ENCODE measurements around the gene MGP.
A peak's percentile ranks its signal among the peaks of the same experiment; 100 is the strongest.

The MGP gene

DNA sequence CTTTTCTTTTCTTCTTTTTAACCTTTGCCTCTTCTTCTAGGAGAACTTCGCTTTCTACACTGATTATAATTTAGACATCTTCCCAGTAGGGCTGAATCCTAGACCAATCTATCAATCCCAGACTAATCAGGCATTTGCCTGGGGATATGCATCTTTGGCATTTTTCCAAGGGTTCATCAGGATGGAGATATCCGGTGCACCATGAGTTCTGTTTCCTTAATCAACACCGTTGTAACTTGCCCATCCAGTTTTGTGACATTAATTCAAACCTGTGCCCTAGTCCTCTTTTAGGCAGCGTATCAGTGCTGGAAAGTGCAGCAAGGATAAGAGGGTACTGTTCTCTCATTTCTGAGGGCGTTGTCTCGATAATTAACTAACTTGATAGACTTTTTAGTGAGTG is 617 bp upstream of the MGP start (continued):
- TF ChIP-seq TOX (CRISPR knock-in tag; IDR thresholded peaks at IDR 0.05; ENCODE audit: borderline replicate concordance) = no peak
- no peak for TF ChIP-seq CSDC2 (CRISPR knock-in tag; IDR thresholded peaks at IDR 0.05)
- TF ChIP-seq TCF4 (CRISPR knock-in tag; IDR thresholded peaks at IDR 0.05; ENCODE audit: borderline replicate concordance) = no peak
- TF ChIP-seq, protein P1, sequence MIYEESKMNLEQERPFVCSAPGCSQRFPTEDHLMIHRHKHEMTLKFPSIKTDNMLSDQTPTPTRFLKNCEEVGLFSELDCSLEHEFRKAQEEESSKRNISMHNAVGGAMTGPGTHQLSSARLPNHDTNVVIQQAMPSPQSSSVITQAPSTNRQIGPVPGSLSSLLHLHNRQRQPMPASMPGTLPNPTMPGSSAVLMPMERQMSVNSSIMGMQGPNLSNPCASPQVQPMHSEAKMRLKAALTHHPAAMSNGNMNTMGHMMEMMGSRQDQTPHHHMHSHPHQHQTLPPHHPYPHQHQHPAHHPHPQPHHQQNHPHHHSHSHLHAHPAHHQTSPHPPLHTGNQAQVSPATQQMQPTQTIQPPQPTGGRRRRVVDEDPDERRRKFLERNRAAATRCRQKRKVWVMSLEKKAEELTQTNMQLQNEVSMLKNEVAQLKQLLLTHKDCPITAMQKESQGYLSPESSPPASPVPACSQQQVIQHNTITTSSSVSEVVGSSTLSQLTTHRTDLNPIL (CRISPR knock-in tag; IDR thresholded peaks at IDR 0.05; ENCODE audit: low read depth) = no peak
- no peak for TF ChIP-seq ISL1 (CRISPR knock-in tag; IDR thresholded peaks at IDR 0.05)
- TF ChIP-seq ZNF70 (CRISPR knock-in tag; IDR thresholded peaks at IDR 0.05) = no peak
- no peak for TF ChIP-seq RARB (CRISPR knock-in tag; IDR thresholded peaks at IDR 0.05)
- no peak for TF ChIP-seq ZFP3 (CRISPR knock-in tag; IDR thresholded peaks at IDR 0.05)

DNA sequence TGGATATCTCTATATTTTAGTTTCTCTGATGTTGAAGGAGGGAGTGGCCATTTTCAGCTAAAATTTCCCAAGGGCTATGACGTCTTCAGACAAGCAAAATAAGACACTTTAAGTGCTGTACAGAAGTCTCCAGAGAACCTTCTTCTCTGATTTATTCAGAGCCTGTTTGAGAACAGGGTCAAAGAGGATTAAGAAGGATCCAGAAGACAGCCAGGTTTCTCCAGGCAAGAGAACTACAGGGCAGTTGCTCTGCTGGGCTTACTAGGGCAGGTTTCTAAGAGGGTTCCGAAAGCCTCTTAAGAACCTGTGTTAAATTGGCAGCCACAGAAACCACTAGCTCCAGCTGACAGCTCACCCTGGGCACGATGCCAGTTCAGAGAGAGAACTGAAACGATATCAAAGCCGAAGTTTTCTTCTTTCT is 1.2 kb downstream of the MGP start:
- peak; percentile 71 for ATAC-seq
- TF ChIP-seq GLIS3 (CRISPR knock-in tag; IDR thresholded peaks at IDR 0.05) (no peak), ISL1 (CRISPR knock-in tag; IDR thresholded peaks at IDR 0.05) (0 out of 2 replicates have a peak, but pooled peaks have one; percentile 25)

GRCh38 chr12:14883686-14884085 is 2.0 kb downstream of the MGP start:
- ATAC-seq = no peak
- TF ChIP-seq, protein P2, sequence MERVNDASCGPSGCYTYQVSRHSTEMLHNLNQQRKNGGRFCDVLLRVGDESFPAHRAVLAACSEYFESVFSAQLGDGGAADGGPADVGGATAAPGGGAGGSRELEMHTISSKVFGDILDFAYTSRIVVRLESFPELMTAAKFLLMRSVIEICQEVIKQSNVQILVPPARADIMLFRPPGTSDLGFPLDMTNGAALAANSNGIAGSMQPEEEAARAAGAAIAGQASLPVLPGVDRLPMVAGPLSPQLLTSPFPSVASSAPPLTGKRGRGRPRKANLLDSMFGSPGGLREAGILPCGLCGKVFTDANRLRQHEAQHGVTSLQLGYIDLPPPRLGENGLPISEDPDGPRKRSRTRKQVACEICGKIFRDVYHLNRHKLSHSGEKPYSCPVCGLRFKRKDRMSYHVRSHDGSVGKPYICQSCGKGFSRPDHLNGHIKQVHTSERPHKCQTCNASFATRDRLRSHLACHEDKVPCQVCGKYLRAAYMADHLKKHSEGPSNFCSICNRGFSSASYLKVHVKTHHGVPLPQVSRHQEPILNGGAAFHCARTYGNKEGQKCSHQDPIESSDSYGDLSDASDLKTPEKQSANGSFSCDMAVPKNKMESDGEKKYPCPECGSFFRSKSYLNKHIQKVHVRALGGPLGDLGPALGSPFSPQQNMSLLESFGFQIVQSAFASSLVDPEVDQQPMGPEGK (CRISPR knock-in tag; IDR thresholded peaks at IDR 0.05; ENCODE audit: borderline replicate concordance) = no peak
- no peak for TF ChIP-seq SNAI2 (CRISPR knock-in tag; IDR thresholded peaks at IDR 0.05)
- no peak for TF ChIP-seq ZNF70 (CRISPR knock-in tag; IDR thresholded peaks at IDR 0.05)

- ATAC-seq = no peak
- TF ChIP-seq ZNF70 (CRISPR knock-in tag; IDR thresholded peaks at IDR 0.05) (no peak), PPARA (CRISPR knock-in tag; IDR thresholded peaks at IDR 0.05; ENCODE audit: borderline replicate concordance) (no peak), ZFP3 (CRISPR knock-in tag; IDR thresholded peaks at IDR 0.05) (no peak), GLIS3 (CRISPR knock-in tag; IDR thresholded peaks at IDR 0.05) (0 out of 2 replicates have a peak, but pooled peaks have one; percentile 29), CSDC2 (CRISPR knock-in tag; IDR thresholded peaks at IDR 0.05) (no peak), TSHZ2 (CRISPR knock-in tag; IDR thresholded peaks at IDR 0.05) (no peak), SNAI2 (CRISPR knock-in tag; IDR thresholded peaks at IDR 0.05) (no peak), ESRRG (CRISPR knock-in tag; IDR thresholded peaks at IDR 0.05) (no peak)
- TF ChIP-seq, protein P1 (CRISPR knock-in tag; IDR thresholded peaks at IDR 0.05; ENCODE audit: low read depth) = 0 out of 2 replicates have a peak, but pooled peaks have one; percentile 6
Observed at GRCh38 chr12:14880890-14881453, 4.7 kb downstream of the MGP start.

- no peak for TF ChIP-seq OSR1 (CRISPR knock-in tag; IDR thresholded peaks at IDR 0.05)
- no peak for TF ChIP-seq ZNF8 (CRISPR knock-in tag; IDR thresholded peaks at IDR 0.05)
- 0 out of 2 replicates have a peak, but pooled peaks have one; percentile 8 for TF ChIP-seq GLIS3 (CRISPR knock-in tag; IDR thresholded peaks at IDR 0.05)
- ATAC-seq = no peak
Observed at GRCh38 chr12:14879222-14879933, 6.3 kb downstream of the MGP start.

All from SK-N-SH treated with all-trans-retinoic acid at 6 μM for 48 hours (cell line).